ENCODE measurements around the gene CCL5. TPM values are rescaled to one million over a fixed set of nuclear protein-coding genes. Genes with fewer than 3 reads are reported as not detected.

CCL5 gene
- total RNA-seq, 1 experiment from 2014 or later: 0.17 TPM

DNA sequence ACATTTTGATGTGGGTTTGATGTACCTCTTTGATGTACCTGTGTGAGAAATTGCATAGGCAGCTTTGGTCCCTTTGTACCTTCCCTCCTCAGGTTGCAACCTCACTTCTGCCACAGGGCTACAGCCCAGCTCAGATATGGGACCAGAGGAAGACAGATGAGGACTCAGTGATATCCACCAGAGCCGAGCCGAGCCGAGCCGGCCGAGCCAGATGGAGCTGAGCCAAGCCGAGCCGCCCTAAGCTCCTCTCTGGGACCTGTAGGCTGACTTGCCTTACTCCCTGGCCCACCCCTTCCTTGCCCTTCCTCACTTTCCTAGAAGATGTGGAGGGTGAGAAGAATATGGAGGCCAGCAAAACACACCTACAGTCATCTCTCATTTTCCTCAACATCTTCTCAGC lies 15.3 kb downstream of the CCL5 start (continued):
- TF ChIP-seq, protein P1, sequence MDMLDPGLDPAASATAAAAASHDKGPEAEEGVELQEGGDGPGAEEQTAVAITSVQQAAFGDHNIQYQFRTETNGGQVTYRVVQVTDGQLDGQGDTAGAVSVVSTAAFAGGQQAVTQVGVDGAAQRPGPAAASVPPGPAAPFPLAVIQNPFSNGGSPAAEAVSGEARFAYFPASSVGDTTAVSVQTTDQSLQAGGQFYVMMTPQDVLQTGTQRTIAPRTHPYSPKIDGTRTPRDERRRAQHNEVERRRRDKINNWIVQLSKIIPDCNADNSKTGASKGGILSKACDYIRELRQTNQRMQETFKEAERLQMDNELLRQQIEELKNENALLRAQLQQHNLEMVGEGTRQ (CRISPR knock-in tag; IDR thresholded peaks at IDR 0.05): no peak
- no peak for TF ChIP-seq CREM (CRISPR knock-in tag; IDR thresholded peaks at IDR 0.05)
- TF ChIP-seq, protein P2, sequence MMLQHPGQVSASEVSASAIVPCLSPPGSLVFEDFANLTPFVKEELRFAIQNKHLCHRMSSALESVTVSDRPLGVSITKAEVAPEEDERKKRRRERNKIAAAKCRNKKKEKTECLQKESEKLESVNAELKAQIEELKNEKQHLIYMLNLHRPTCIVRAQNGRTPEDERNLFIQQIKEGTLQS (CRISPR knock-in tag; conservative IDR thresholded peaks at IDR 0.05): no peak
- TF ChIP-seq, protein P3, sequence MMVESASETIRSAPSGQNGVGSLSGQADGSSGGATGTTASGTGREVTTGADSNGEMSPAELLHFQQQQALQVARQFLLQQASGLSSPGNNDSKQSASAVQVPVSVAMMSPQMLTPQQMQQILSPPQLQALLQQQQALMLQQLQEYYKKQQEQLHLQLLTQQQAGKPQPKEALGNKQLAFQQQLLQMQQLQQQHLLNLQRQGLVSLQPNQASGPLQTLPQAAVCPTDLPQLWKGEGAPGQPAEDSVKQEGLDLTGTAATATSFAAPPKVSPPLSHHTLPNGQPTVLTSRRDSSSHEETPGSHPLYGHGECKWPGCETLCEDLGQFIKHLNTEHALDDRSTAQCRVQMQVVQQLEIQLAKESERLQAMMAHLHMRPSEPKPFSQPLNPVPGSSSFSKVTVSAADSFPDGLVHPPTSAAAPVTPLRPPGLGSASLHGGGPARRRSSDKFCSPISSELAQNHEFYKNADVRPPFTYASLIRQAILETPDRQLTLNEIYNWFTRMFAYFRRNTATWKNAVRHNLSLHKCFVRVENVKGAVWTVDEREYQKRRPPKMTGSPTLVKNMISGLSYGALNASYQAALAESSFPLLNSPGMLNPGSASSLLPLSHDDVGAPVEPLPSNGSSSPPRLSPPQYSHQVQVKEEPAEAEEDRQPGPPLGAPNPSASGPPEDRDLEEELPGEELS (CRISPR knock-in tag; IDR thresholded peaks at IDR 0.05): no peak
- TF ChIP-seq TCF7 (CRISPR knock-in tag; IDR thresholded peaks at IDR 0.05; ENCODE audit: low read depth): no peak
- no peak for TF ChIP-seq SOX15 (CRISPR knock-in tag; IDR thresholded peaks at IDR 0.05)
- TF ChIP-seq, protein P4, sequence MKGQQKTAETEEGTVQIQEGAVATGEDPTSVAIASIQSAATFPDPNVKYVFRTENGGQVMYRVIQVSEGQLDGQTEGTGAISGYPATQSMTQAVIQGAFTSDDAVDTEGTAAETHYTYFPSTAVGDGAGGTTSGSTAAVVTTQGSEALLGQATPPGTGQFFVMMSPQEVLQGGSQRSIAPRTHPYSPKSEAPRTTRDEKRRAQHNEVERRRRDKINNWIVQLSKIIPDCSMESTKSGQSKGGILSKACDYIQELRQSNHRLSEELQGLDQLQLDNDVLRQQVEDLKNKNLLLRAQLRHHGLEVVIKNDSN (CRISPR knock-in tag; IDR thresholded peaks at IDR 0.05): no peak
- TF ChIP-seq RORB (CRISPR knock-in tag; IDR thresholded peaks at IDR 0.05): no peak

GRCh38 chr17:35856603-35857002 lies 23.6 kb downstream of the CCL5 start:
- ATAC-seq (no peak), DNase-seq (ENCODE audit: low spot score) (no peak)
- H3K27ac Mint-ChIP-seq: no peak overlapping the region; the same call in 1 of the 2 replicates
- peaks cover 3% of the 10 kb centered on the region; the same call in 1 of the 2 replicates for H3K36me3 Mint-ChIP-seq
- H3K9me3 Mint-ChIP-seq: no peaks in the 10 kb centered on the region
- H3K27me3 Mint-ChIP-seq (ENCODE audit: low read depth): no peaks in the 10 kb centered on the region
- POLR2A ChIA-PET: no interaction called here
- peaks cover 2% of the 10 kb centered on the region; the same call in 1 of the 2 replicates for H3K4me1 Mint-ChIP-seq
- no peak for TF ChIP-seq ZNF396 (CRISPR knock-in tag; IDR thresholded peaks at IDR 0.05; ENCODE audit: borderline replicate concordance)
- no peak for TF ChIP-seq FOXP1 (CRISPR knock-in tag; IDR thresholded peaks at IDR 0.05; ENCODE audit: borderline replicate concordance)
- no peak for TF ChIP-seq ATF6 (CRISPR knock-in tag; IDR thresholded peaks at IDR 0.05)
- TF ChIP-seq SMAD3 (CRISPR knock-in tag; IDR thresholded peaks at IDR 0.05; ENCODE audit: borderline replicate concordance): no peak
- TF ChIP-seq STAT6 (CRISPR knock-in tag; conservative IDR thresholded peaks at IDR 0.05; ENCODE audit: low read depth): no peak
- CTCF ChIA-PET: interaction anchor here (0.9 to 1.4 kb wide), 2 partner anchors 15 to 119 kb away, joined by 3 to 4 read pairs; no protein-coding TSS in a partner anchor
- H3K4me3 Mint-ChIP-seq: no peak overlapping the region

- Mint-ChIP-seq H3K9me3 (no peaks in the 10 kb centered on the region), H3K4me3 (no peak overlapping the region), H3K27ac (no peak overlapping the region), H3K4me1 (peaks cover 8% of the 10 kb centered on the region), H3K36me3 (peaks cover 8% of the 10 kb centered on the region), H3K27me3 (ENCODE audit: low read depth) (no peaks in the 10 kb centered on the region)
- DNase-seq (ENCODE audit: low spot score) (no peak), ATAC-seq (no peak)
- ChIA-PET CTCF (interaction anchor here (0.9 kb wide), 1 partner anchor 15 kb away, joined by 3 read pairs; no protein-coding TSS in a partner anchor), POLR2A (no interaction called here)
- TF ChIP-seq, protein P5, sequence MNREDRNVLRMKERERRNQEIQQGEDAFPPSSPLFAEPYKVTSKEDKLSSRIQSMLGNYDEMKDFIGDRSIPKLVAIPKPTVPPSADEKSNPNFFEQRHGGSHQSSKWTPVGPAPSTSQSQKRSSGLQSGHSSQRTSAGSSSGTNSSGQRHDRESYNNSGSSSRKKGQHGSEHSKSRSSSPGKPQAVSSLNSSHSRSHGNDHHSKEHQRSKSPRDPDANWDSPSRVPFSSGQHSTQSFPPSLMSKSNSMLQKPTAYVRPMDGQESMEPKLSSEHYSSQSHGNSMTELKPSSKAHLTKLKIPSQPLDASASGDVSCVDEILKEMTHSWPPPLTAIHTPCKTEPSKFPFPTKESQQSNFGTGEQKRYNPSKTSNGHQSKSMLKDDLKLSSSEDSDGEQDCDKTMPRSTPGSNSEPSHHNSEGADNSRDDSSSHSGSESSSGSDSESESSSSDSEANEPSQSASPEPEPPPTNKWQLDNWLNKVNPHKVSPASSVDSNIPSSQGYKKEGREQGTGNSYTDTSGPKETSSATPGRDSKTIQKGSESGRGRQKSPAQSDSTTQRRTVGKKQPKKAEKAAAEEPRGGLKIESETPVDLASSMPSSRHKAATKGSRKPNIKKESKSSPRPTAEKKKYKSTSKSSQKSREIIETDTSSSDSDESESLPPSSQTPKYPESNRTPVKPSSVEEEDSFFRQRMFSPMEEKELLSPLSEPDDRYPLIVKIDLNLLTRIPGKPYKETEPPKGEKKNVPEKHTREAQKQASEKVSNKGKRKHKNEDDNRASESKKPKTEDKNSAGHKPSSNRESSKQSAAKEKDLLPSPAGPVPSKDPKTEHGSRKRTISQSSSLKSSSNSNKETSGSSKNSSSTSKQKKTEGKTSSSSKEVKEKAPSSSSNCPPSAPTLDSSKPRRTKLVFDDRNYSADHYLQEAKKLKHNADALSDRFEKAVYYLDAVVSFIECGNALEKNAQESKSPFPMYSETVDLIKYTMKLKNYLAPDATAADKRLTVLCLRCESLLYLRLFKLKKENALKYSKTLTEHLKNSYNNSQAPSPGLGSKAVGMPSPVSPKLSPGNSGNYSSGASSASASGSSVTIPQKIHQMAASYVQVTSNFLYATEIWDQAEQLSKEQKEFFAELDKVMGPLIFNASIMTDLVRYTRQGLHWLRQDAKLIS (CRISPR knock-in tag; IDR thresholded peaks at IDR 0.05; ENCODE audit: borderline replicate concordance): no peak
- TF ChIP-seq, protein P6, sequence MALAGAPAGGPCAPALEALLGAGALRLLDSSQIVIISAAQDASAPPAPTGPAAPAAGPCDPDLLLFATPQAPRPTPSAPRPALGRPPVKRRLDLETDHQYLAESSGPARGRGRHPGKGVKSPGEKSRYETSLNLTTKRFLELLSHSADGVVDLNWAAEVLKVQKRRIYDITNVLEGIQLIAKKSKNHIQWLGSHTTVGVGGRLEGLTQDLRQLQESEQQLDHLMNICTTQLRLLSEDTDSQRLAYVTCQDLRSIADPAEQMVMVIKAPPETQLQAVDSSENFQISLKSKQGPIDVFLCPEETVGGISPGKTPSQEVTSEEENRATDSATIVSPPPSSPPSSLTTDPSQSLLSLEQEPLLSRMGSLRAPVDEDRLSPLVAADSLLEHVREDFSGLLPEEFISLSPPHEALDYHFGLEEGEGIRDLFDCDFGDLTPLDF (CRISPR knock-in tag; IDR thresholded peaks at IDR 0.05): no peak
These were observed 24.2 kb downstream of the CCL5 start for GRCh38 chr17:35855965-35856364.
